GM12891 (cell line): ENCODE data around the gene FSCN2.

Experiments
- POLR2A ChIP-seq: IDR thresholded peaks from 2 replicates; pipeline ENCODE4 v1.6.1; 2011; ENCODE audit warnings: low read depth, low read length, control low read depth
- POLR2AphosphoS5 ChIP-seq: IDR thresholded peaks from 2 replicates; pipeline ENCODE4 v1.6.1; 2011; ENCODE audit warnings: low read depth, low read length, control low read depth
- TAF1 ChIP-seq: IDR thresholded peaks from 2 replicates; pipeline ENCODE4 v1.6.1; 2011; ENCODE audit warnings: low read depth, low read length, control low read depth

GRCh38 chr17:81553018-81553615 lies 24.9 kb downstream of the FSCN2 start:
- TF ChIP-seq POLR2A (0 out of 2 replicates have a peak, but pooled peaks have one; percentile 29), POLR2AphosphoS5 (no peak), TAF1 (no peak)
